Naive B cell (primary cell): ENCODE results near the gene ASAP3. TPM values are rescaled to one million over a fixed set of nuclear protein-coding genes. Genes with fewer than 3 reads are reported as not detected.

Source experiments
- ATAC-seq, 2 donors: fragments of 150-1000 bp; cut with Tn5 transposase; 2 replicates each; pipeline ENCODE4 v1.10.0; 2021; ENCODE audit warnings: low read depth in 2 of 2, mild to moderate bottlenecking in 2 of 2, moderate library complexity in 2 of 2
- DNase-seq: peaks from one replicate; pipeline ENCODE4 v3.0.0; 2022
- H3K27ac Mint-ChIP-seq, 6 donors: one replicate each; pipeline ENCODE4 v1.8.0; 2020 to 2022; ENCODE audit warnings: mild to moderate bottlenecking in 6 of 6, mixed read lengths in 6 of 6, moderate library complexity in 5 of 6, inconsistent platforms in 2 of 6
- H3K27me3 Mint-ChIP-seq, 3 donors: one replicate each; pipeline ENCODE4 v1.8.0; 2021 to 2022; ENCODE audit warnings: mixed read lengths in 3 of 3, mild to moderate bottlenecking in 1 of 3
- H3K36me3 Mint-ChIP-seq, 2 donors: one replicate each; pipeline ENCODE4 v1.8.0; 2020 to 2022; ENCODE audit warnings: mixed read lengths in 2 of 2, inconsistent platforms in 1 of 2, mild to moderate bottlenecking in 1 of 2
- H3K4me1 Mint-ChIP-seq, 3 donors: one replicate each; pipeline ENCODE4 v1.8.0; 2020 to 2022; ENCODE audit warnings: mixed read lengths in 3 of 3, inconsistent platforms in 1 of 3, mild to moderate bottlenecking in 1 of 3, moderate library complexity in 1 of 3
- H3K4me3 Mint-ChIP-seq, 8 donors: one replicate each; pipeline ENCODE4 v1.8.0; 2020 to 2022; ENCODE audit warnings: mild to moderate bottlenecking in 8 of 8, mixed read lengths in 8 of 8, moderate library complexity in 8 of 8, inconsistent platforms in 2 of 8
- H3K9me3 Mint-ChIP-seq, 7 donors: one replicate each; pipeline ENCODE4 v1.8.0; 2020 to 2022; ENCODE audit warnings: mixed read lengths in 7 of 7, mild to moderate bottlenecking in 5 of 7, inconsistent platforms in 2 of 7, moderate library complexity in 1 of 7
- polyA plus RNA-seq, 6 donors: library from polyadenylated mRNA; unstranded; fragments of 300-500 nt; fragmentation: Illumina TruSeq; gene quantifications; one replicate each; pipeline ENCODE4 v1.2.3, GENCODE V29; 2021; ENCODE audit warnings: low read depth in 6 of 6

Gene ASAP3
- polyA plus RNA-seq, 6 donors from 2014 or later = 0.16 to 0.69 (median 0.58) TPM; not detected in 2

- no peaks in the 10 kb centered on the region for H3K9me3 Mint-ChIP-seq
- no peaks in the 10 kb centered on the region for H3K36me3 Mint-ChIP-seq
- ATAC-seq = no peak
- peaks cover 16 to 17% (median 16%) of the 10 kb centered on the region in 3 donors for H3K4me1 Mint-ChIP-seq
- no peak for DNase-seq
- peaks cover 26 to 72% (median 44%) of the 10 kb centered on the region in 3 donors for H3K27me3 Mint-ChIP-seq
- H3K27ac Mint-ChIP-seq = peak overlapping the region in 1 of 6 donors; percentile 34
- peak overlapping the region in 1 of 8 donors; percentile 37 for H3K4me3 Mint-ChIP-seq
Observed at GRCh38 chr1:23428136-23428905, 55.7 kb downstream of the ASAP3 start.

- Mint-ChIP-seq H3K4me3 (no peak overlapping the region), H3K4me1 (peaks cover 21 to 24% (median 23%) of the 10 kb centered on the region in 3 donors), H3K27ac (no peak overlapping the region), H3K36me3 (no peaks in the 10 kb centered on the region), H3K9me3 (no peaks in the 10 kb centered on the region), H3K27me3 (peaks cover 28 to 76% (median 50%) of the 10 kb centered on the region in 3 donors)
- DNase-seq (no peak), ATAC-seq (no peak)
Observed at GRCh38 chr1:23427550-23427949, 56.4 kb downstream of the ASAP3 start.

GRCh38 chr1:23426828-23427227 is 57.2 kb downstream of the ASAP3 start:
- Mint-ChIP-seq H3K27me3 (peaks cover 29 to 77% (median 55%) of the 10 kb centered on the region in 3 donors), H3K4me3 (peak overlapping the region in 1 of 8 donors; percentile 34), H3K36me3 (no peaks in the 10 kb centered on the region), H3K4me1 (peaks cover 21 to 27% (median 27%) of the 10 kb centered on the region in 3 donors), H3K27ac (peak overlapping the region in 1 of 6 donors; percentile 71), H3K9me3 (no peaks in the 10 kb centered on the region)
- no peak for DNase-seq
- no peak for ATAC-seq

- DNase-seq (no peak), ATAC-seq (no peak)
- Mint-ChIP-seq H3K27ac (peak overlapping the region in 3 of 6 donors; percentile 7 to 65 (median 33)), H3K9me3 (no peaks in the 10 kb centered on the region), H3K4me1 (peaks cover 21 to 27% (median 27%) of the 10 kb centered on the region in 3 donors), H3K27me3 (peaks cover 35 to 82% (median 65%) of the 10 kb centered on the region in 3 donors), H3K4me3 (peak overlapping the region; percentile 34 to 89 (median 82)), H3K36me3 (no peaks in the 10 kb centered on the region)
Observed at GRCh38 chr1:23425193-23425494, 58.8 kb downstream of the ASAP3 start.

GRCh38 chr1:23424293-23425192 is 59.4 kb downstream of the ASAP3 start, which contains the start of gene TCEA3:
Gene TCEA3 (minus strand): TSS chr1:23424748. CDS start chr1:23424633, 115 bp downstream.
- Mint-ChIP-seq H3K27ac (peak within 1 kb of the TSS in 3 of 6 donors; percentile 7 to 65 (median 33)), H3K9me3 (no peaks in the 10 kb centered on the region), H3K27me3 (peaks cover 40 to 86% (median 70%) of the 10 kb centered on the region in 3 donors), H3K4me1 (peaks cover 21 to 27% (median 27%) of the 10 kb centered on the region in 3 donors), H3K4me3 (peak within 1 kb of the TSS; percentile 51 to 89 (median 84)), H3K36me3 (no peaks in the 10 kb centered on the region)
- ATAC-seq (peak; percentile 55 to 57), DNase-seq (no peak)

- peaks cover 21 to 27% (median 27%) of the 10 kb centered on the region in 3 donors for H3K4me1 Mint-ChIP-seq
- H3K4me3 Mint-ChIP-seq = peak overlapping the region; percentile 51 to 87 (median 78)
- ATAC-seq (peak in 1 of 2 donors; percentile 11), DNase-seq (no peak)
- no peaks in the 10 kb centered on the region for H3K36me3 Mint-ChIP-seq
- H3K27ac Mint-ChIP-seq = peak overlapping the region in 1 of 6 donors; percentile 28
- no peaks in the 10 kb centered on the region for H3K9me3 Mint-ChIP-seq
- H3K27me3 Mint-ChIP-seq = peaks cover 40 to 84% (median 63%) of the 10 kb centered on the region in 3 donors
Observed at GRCh38 chr1:23423415-23424292, 60.3 kb downstream of the ASAP3 start.

GRCh38 chr1:23422941-23423340 is 61.0 kb downstream of the ASAP3 start:
- Mint-ChIP-seq H3K36me3 (no peaks in the 10 kb centered on the region), H3K27me3 (peaks cover 40 to 77% (median 56%) of the 10 kb centered on the region in 3 donors), H3K9me3 (no peaks in the 10 kb centered on the region), H3K4me3 (peak overlapping the region in 7 of 8 donors; percentile 2 to 83 (median 54)), H3K27ac (peak overlapping the region in 1 of 6 donors; percentile 28), H3K4me1 (peaks cover 21 to 27% (median 27%) of the 10 kb centered on the region in 3 donors)
- ATAC-seq (no peak), DNase-seq (no peak)

GRCh38 chr1:23422241-23422877 is 61.6 kb downstream of the ASAP3 start:
- H3K36me3 Mint-ChIP-seq = no peaks in the 10 kb centered on the region
- H3K4me1 Mint-ChIP-seq = peaks cover 21 to 27% (median 27%) of the 10 kb centered on the region in 3 donors
- H3K27ac Mint-ChIP-seq = no peak overlapping the region
- ATAC-seq (no peak), DNase-seq (no peak)
- H3K4me3 Mint-ChIP-seq = peak overlapping the region in 4 of 8 donors; percentile 1 to 83 (median 53)
- H3K9me3 Mint-ChIP-seq = no peaks in the 10 kb centered on the region
- H3K27me3 Mint-ChIP-seq = peaks cover 40 to 75% (median 55%) of the 10 kb centered on the region in 3 donors

- ATAC-seq (no peak), DNase-seq (no peak)
- Mint-ChIP-seq H3K27ac (no peak overlapping the region), H3K9me3 (no peaks in the 10 kb centered on the region), H3K4me1 (peaks cover 21 to 27% (median 27%) of the 10 kb centered on the region in 3 donors), H3K36me3 (no peaks in the 10 kb centered on the region), H3K4me3 (no peak overlapping the region), H3K27me3 (peaks cover 40 to 70% (median 52%) of the 10 kb centered on the region in 3 donors)
Observed at GRCh38 chr1:23421753-23422240, 62.2 kb downstream of the ASAP3 start.

- no peaks in the 10 kb centered on the region for H3K9me3 Mint-ChIP-seq
- no peak overlapping the region for H3K27ac Mint-ChIP-seq
- peaks cover 36 to 65% (median 47%) of the 10 kb centered on the region in 3 donors for H3K27me3 Mint-ChIP-seq
- ATAC-seq = no peak
- DNase-seq = no peak
- H3K36me3 Mint-ChIP-seq = no peaks in the 10 kb centered on the region
- no peak overlapping the region for H3K4me3 Mint-ChIP-seq
- H3K4me1 Mint-ChIP-seq = peaks cover 21 to 27% (median 27%) of the 10 kb centered on the region in 3 donors
Observed at GRCh38 chr1:23421343-23421742, 62.6 kb downstream of the ASAP3 start.

GRCh38 chr1:23420778-23421177 is 63.2 kb downstream of the ASAP3 start:
- H3K27me3 Mint-ChIP-seq = peaks cover 30 to 60% (median 42%) of the 10 kb centered on the region in 3 donors
- H3K4me3 Mint-ChIP-seq = no peak overlapping the region
- H3K9me3 Mint-ChIP-seq = no peaks in the 10 kb centered on the region
- H3K36me3 Mint-ChIP-seq = no peaks in the 10 kb centered on the region
- DNase-seq (no peak), ATAC-seq (no peak)
- H3K4me1 Mint-ChIP-seq = peaks cover 21 to 27% (median 21%) of the 10 kb centered on the region in 3 donors
- H3K27ac Mint-ChIP-seq = no peak overlapping the region

GRCh38 chr1:23419180-23419579 is 64.8 kb downstream of the ASAP3 start:
- Mint-ChIP-seq H3K27ac (no peak overlapping the region), H3K9me3 (no peaks in the 10 kb centered on the region), H3K27me3 (peaks cover 24 to 45% (median 37%) of the 10 kb centered on the region in 3 donors), H3K36me3 (no peaks in the 10 kb centered on the region), H3K4me3 (no peak overlapping the region), H3K4me1 (peaks cover 10 to 18% (median 14%) of the 10 kb centered on the region in 3 donors)
- ATAC-seq (no peak), DNase-seq (no peak)
